HepG2 (cell line): ENCODE data around the gene PRKCE. TPM values are rescaled to one million over a fixed set of nuclear protein-coding genes. Genes with fewer than 3 reads are reported as not detected.

Source experiments
- CBX5 ChIP-seq: sonication (generic); formaldehyde crosslinking; IDR thresholded peaks from 2 replicates; pipeline ENCODE4 v1.4.0; 2020; ENCODE audit warnings: missing genetic modification reagents, borderline replicate concordance
- DR1 ChIP-seq: sonication (generic); formaldehyde crosslinking; IDR thresholded peaks from 2 replicates; pipeline ENCODE4 v1.8.0; 2021; ENCODE audit warnings: mild to moderate bottlenecking, missing genetic modification reagents, inconsistent platforms
- ETV5 ChIP-seq: IDR thresholded peaks from 2 replicates; pipeline ENCODE4 v1.6.1; 2018; ENCODE audit warnings: missing biosample characterization, missing genetic modification reagents, inconsistent platforms, borderline replicate concordance
- FOXA3 ChIP-seq: IDR thresholded peaks from 2 replicates; pipeline ENCODE4 v1.6.1; 2016; ENCODE audit warnings: missing genetic modification reagents, missing compliant biosample characterization
- HNRNPL ChIP-seq: fragments of 200-400 bp; formaldehyde crosslinking; IDR thresholded peaks from 2 replicates; pipeline ENCODE4 v1.6.1; 2017; ENCODE audit warnings: mild to moderate bottlenecking, low read depth, low read length
- ISL2 ChIP-seq: sonication (generic); formaldehyde crosslinking; IDR thresholded peaks from 2 replicates; pipeline ENCODE4 v1.5.0; 2020; ENCODE audit warnings: missing genetic modification reagents
- KLF16 ChIP-seq, 2 experiments: sonication (generic) in 1 of 2; formaldehyde crosslinking in 1 of 2; IDR thresholded peaks; 2 replicates each; pipeline versions ENCODE4 v1.6.1 to v1.8.0; 2016 to 2023; ENCODE audit warnings: missing genetic modification reagents in 2 of 2, missing compliant biosample characterization in 1 of 2
- RBAK ChIP-seq: sonication (generic); formaldehyde crosslinking; IDR thresholded peaks from 2 replicates; pipeline ENCODE4 v1.5.1; 2020; ENCODE audit warnings: mild to moderate bottlenecking, missing genetic modification reagents
- TBP ChIP-seq: sonication (generic); formaldehyde crosslinking; IDR thresholded peaks from 2 replicates; pipeline ENCODE4 v1.5.0; 2020; ENCODE audit warnings: missing genetic modification reagents
- THAP11 ChIP-seq: IDR thresholded peaks from 2 replicates; pipeline ENCODE4 v1.6.1; 2016; ENCODE audit warnings: missing biosample characterization, missing genetic modification reagents
- TP53 ChIP-seq: sonication (generic); formaldehyde crosslinking; conservative IDR thresholded peaks from 2 replicates; pipeline ENCODE4 v1.4.0; 2020; ENCODE audit warnings: missing genetic modification reagents
- ZBTB42 ChIP-seq: sonication (generic); formaldehyde crosslinking; IDR thresholded peaks from 2 replicates; pipeline ENCODE4 v1.5.0; 2020; ENCODE audit warnings: mild to moderate bottlenecking, missing genetic modification reagents
- ZFP36L2 ChIP-seq: sonication (generic); formaldehyde crosslinking; IDR thresholded peaks from 2 replicates; pipeline ENCODE4 v1.4.0; 2020; ENCODE audit warnings: missing genetic modification reagents
- ZIK1 ChIP-seq: sonication (generic); formaldehyde crosslinking; IDR thresholded peaks from 2 replicates; pipeline ENCODE4 v1.5.0; 2020; ENCODE audit warnings: mild to moderate bottlenecking, low read depth, missing genetic modification reagents, borderline replicate concordance
- ZNF160 ChIP-seq: sonication (generic); formaldehyde crosslinking; IDR thresholded peaks from 2 replicates; pipeline ENCODE4 v1.8.0; 2022; ENCODE audit warnings: mild to moderate bottlenecking, inconsistent platforms, missing genetic modification reagents
- ZNF276 ChIP-seq: sonication (generic); formaldehyde crosslinking; IDR thresholded peaks from 2 replicates; pipeline ENCODE4 v1.4.0; 2020; ENCODE audit warnings: mild to moderate bottlenecking, low read depth, missing genetic modification reagents
- ZNF329 ChIP-seq: sonication (generic); formaldehyde crosslinking; IDR thresholded peaks from 2 replicates; pipeline ENCODE4 v1.9.0; 2021; ENCODE audit warnings: low read depth, mild to moderate bottlenecking, missing genetic modification reagents
- polyA plus RNA-seq, 8 experiments: library from polyadenylated mRNA; depleted of rRNA in 3 of 8; stranded (reverse) in 7 of 8; unstranded in 1 of 8; fragments of >200 nt; fragmentation: Illumina TruSeq in 4 of 8; extraction: Trizol in 4 of 8; gene quantifications; 2 replicates each; pipeline versions ENCODE4 v1.2.1 to v1.2.3, GENCODE V29; 2011 to 2016; ENCODE audit warnings: low read depth in 4 of 8, missing spikeins in 1 of 8, mixed read lengths in 1 of 8; ENCODE audit not compliant: insufficient read depth in 1 of 8
- total RNA-seq, 5 experiments: library from RNA; depleted of rRNA; stranded (reverse); fragments of >200 nt; fragmentation: Illumina TruSeq; extraction: Trizol; gene quantifications; 2 replicates each; pipeline ENCODE4 v1.2.3, GENCODE V29; 2016; ENCODE audit warnings: low read depth in 1 of 5
- TF ChIP-seq, protein P1 (sequence below): sonication (generic); formaldehyde crosslinking; IDR thresholded peaks from 2 replicates; pipeline ENCODE4 v1.5.1; 2020; ENCODE audit warnings: mild to moderate bottlenecking, missing genetic modification reagents, moderate library complexity
- TF ChIP-seq, protein P2 (sequence below): sonication (generic); formaldehyde crosslinking; IDR thresholded peaks from 2 replicates; pipeline ENCODE4 v1.4.0; 2020; ENCODE audit warnings: mild to moderate bottlenecking, missing genetic modification reagents
- TF ChIP-seq, protein P3 (sequence below): sonication (generic); formaldehyde crosslinking; IDR thresholded peaks from 2 replicates; pipeline ENCODE4 v1.8.0; 2022; ENCODE audit warnings: mild to moderate bottlenecking, missing genetic modification reagents; ENCODE audit not compliant: insufficient replicate concordance

Gene PRKCE
- total and polyA plus RNA-seq, 2 of the 13 experiments (the other 11 are each of a cell fraction or from before 2014, with no cell fraction given): 1.0 to 3.9 TPM

GRCh38 chr2:46187112-46187618 is 535.7 kb downstream of the PRKCE start (continued):
- TF ChIP-seq DR1 (CRISPR knock-in tag): no peak
- no peak for TF ChIP-seq TP53 (CRISPR knock-in tag)
- TF ChIP-seq FOXA3: peak; percentile 39; the same call in 1 of the 2 replicates
- TF ChIP-seq ZFP36L2: no peak
- 0 out of 2 replicates have a peak, but pooled peaks have one; percentile 36 for TF ChIP-seq HNRNPL
- TF ChIP-seq ZBTB42: no peak
- TF ChIP-seq, protein P1, sequence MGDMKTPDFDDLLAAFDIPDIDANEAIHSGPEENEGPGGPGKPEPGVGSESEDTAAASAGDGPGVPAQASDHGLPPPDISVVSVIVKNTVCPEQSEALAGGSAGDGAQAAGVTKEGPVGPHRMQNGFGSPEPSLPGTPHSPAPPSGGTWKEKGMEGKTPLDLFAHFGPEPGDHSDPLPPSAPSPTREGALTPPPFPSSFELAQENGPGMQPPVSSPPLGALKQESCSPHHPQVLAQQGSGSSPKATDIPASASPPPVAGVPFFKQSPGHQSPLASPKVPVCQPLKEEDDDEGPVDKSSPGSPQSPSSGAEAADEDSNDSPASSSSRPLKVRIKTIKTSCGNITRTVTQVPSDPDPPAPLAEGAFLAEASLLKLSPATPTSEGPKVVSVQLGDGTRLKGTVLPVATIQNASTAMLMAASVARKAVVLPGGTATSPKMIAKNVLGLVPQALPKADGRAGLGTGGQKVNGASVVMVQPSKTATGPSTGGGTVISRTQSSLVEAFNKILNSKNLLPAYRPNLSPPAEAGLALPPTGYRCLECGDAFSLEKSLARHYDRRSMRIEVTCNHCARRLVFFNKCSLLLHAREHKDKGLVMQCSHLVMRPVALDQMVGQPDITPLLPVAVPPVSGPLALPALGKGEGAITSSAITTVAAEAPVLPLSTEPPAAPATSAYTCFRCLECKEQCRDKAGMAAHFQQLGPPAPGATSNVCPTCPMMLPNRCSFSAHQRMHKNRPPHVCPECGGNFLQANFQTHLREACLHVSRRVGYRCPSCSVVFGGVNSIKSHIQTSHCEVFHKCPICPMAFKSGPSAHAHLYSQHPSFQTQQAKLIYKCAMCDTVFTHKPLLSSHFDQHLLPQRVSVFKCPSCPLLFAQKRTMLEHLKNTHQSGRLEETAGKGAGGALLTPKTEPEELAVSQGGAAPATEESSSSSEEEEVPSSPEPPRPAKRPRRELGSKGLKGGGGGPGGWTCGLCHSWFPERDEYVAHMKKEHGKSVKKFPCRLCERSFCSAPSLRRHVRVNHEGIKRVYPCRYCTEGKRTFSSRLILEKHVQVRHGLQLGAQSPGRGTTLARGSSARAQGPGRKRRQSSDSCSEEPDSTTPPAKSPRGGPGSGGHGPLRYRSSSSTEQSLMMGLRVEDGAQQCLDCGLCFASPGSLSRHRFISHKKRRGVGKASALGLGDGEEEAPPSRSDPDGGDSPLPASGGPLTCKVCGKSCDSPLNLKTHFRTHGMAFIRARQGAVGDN: 0 out of 2 replicates have a peak, but pooled peaks have one; percentile 11
- no peak for TF ChIP-seq RBAK
- no peak for TF ChIP-seq ZIK1 (CRISPR knock-in tag)
- TF ChIP-seq TBP (CRISPR knock-in tag): no peak
- TF ChIP-seq ZNF276: no peak
- TF ChIP-seq CBX5: 0 out of 2 replicates have a peak, but pooled peaks have one; percentile 37
- TF ChIP-seq, protein P2, sequence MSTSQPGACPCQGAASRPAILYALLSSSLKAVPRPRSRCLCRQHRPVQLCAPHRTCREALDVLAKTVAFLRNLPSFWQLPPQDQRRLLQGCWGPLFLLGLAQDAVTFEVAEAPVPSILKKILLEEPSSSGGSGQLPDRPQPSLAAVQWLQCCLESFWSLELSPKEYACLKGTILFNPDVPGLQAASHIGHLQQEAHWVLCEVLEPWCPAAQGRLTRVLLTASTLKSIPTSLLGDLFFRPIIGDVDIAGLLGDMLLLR (CRISPR knock-in tag): no peak
- TF ChIP-seq ZNF160: no peak
- TF ChIP-seq THAP11 (CRISPR knock-in tag): no peak
- TF ChIP-seq ETV5 (CRISPR knock-in tag): peak; percentile 23; the same call in 1 of the 2 replicates
- TF ChIP-seq, protein P3, sequence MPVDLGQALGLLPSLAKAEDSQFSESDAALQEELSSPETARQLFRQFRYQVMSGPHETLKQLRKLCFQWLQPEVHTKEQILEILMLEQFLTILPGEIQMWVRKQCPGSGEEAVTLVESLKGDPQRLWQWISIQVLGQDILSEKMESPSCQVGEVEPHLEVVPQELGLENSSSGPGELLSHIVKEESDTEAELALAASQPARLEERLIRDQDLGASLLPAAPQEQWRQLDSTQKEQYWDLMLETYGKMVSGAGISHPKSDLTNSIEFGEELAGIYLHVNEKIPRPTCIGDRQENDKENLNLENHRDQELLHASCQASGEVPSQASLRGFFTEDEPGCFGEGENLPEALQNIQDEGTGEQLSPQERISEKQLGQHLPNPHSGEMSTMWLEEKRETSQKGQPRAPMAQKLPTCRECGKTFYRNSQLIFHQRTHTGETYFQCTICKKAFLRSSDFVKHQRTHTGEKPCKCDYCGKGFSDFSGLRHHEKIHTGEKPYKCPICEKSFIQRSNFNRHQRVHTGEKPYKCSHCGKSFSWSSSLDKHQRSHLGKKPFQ (CRISPR knock-in tag): peak; percentile 26
- no peak for TF ChIP-seq KLF16 (CRISPR knock-in tag; IDR thresholded peaks at IDR 0.05)
- no peak for TF ChIP-seq ISL2 (CRISPR knock-in tag)
- TF ChIP-seq ZNF329 (CRISPR knock-in tag): no peak
